SK-N-MC (cell line): ENCODE measurements around the gene ADGRB2.

Experiments
- EZH2 ChIP-seq: fragments of 200-600 bp; sonication (generic); IDR thresholded peaks from one replicate; pipeline ENCODE4 v1.6.1; 2017; ENCODE audit warnings: antibody characterized with exemption
- FOXP2 ChIP-seq: optimal IDR thresholded peaks from 2 replicates; pipeline ENCODE3; 2011; ENCODE audit warnings: mild to moderate bottlenecking, moderate library complexity; ENCODE audit not compliant: insufficient read depth; ENCODE audit errors: extremely low read length, control extremely low read depth
- POLR2AphosphoS5 ChIP-seq: IDR thresholded peaks from 2 replicates; pipeline ENCODE4 v1.6.1; 2012; ENCODE audit warnings: mild to moderate bottlenecking, low read depth, low read length, borderline replicate concordance

- TF ChIP-seq EZH2 = no peak
- TF ChIP-seq POLR2AphosphoS5 = no peak
- TF ChIP-seq FOXP2 = no peak
These were observed 31.3 kb downstream of the ADGRB2 start for GRCh38 chr1:31732751-31733289.
